HepG2 (cell line): ENCODE measurements around the gene OSBPL8. TPM values are rescaled to one million over a fixed set of nuclear protein-coding genes. Genes with fewer than 3 reads are reported as not detected.

ENCODE experiments used
- HBP1 ChIP-seq: IDR thresholded peaks from 2 replicates; pipeline ENCODE4 v1.6.1; 2016; ENCODE audit warnings: low read depth, control low read depth
- NFYC ChIP-seq: IDR thresholded peaks from 2 replicates; pipeline ENCODE4 v1.6.1; 2016; ENCODE audit warnings: missing genetic modification reagents, missing compliant biosample characterization
- RNF2 ChIP-seq: fragments of 450-650 bp; conservative IDR thresholded peaks from 2 replicates; pipeline ENCODE4 v1.6.1; 2016; ENCODE audit warnings: low read depth
- SAP130 ChIP-seq: IDR thresholded peaks from 2 replicates; pipeline ENCODE4 v1.6.1; 2016; ENCODE audit warnings: low read depth
- TBP ChIP-seq: sonication (generic); formaldehyde crosslinking; IDR thresholded peaks from 2 replicates; pipeline ENCODE4 v1.5.0; 2020; ENCODE audit warnings: missing genetic modification reagents
- TBX2 ChIP-seq: sonication (generic); formaldehyde crosslinking; IDR thresholded peaks from 2 replicates; pipeline ENCODE4 v1.5.0; 2020; ENCODE audit warnings: missing genetic modification reagents, mild to moderate bottlenecking, borderline replicate concordance
- TCF7L2 ChIP-seq: IDR thresholded peaks from 2 replicates; pipeline ENCODE4 v1.6.1; 2011; ENCODE audit warnings: mild to moderate bottlenecking, low read depth, low read length, moderate library complexity
- TFE3 ChIP-seq: IDR thresholded peaks from 2 replicates; pipeline ENCODE4 v1.6.1; 2016
- XBP1 ChIP-seq: sonication (generic); formaldehyde crosslinking; IDR thresholded peaks from 2 replicates; pipeline ENCODE4 v1.5.0; 2020; ENCODE audit warnings: missing genetic modification reagents
- ZMAT3 ChIP-seq: sonication (generic); formaldehyde crosslinking; conservative IDR thresholded peaks from 2 replicates; pipeline ENCODE4 v1.7.0; 2021; ENCODE audit warnings: missing genetic modification reagents
- ZNF143 ChIP-seq: sonication (generic); formaldehyde crosslinking; IDR thresholded peaks from 2 replicates; pipeline ENCODE4 v1.4.0; 2020; ENCODE audit warnings: missing genetic modification reagents
- ZNF510 ChIP-seq: sonication (generic); formaldehyde crosslinking; IDR thresholded peaks from 2 replicates; pipeline ENCODE4 v1.4.0; 2020; ENCODE audit warnings: low read depth, mild to moderate bottlenecking, missing genetic modification reagents
- ZNF547 ChIP-seq: sonication (generic); formaldehyde crosslinking; IDR thresholded peaks from 2 replicates; pipeline ENCODE4 v1.5.1; 2020; ENCODE audit warnings: mild to moderate bottlenecking, missing genetic modification reagents
- ZNF574 ChIP-seq: sonication (generic); formaldehyde crosslinking; IDR thresholded peaks from 2 replicates; pipeline ENCODE4 v1.4.0; 2020; ENCODE audit warnings: missing genetic modification reagents
- ZNF782 ChIP-seq: sonication (generic); formaldehyde crosslinking; IDR thresholded peaks from 2 replicates; pipeline ENCODE4 v1.4.0; 2020; ENCODE audit warnings: missing genetic modification reagents, mild to moderate bottlenecking, borderline replicate concordance
- polyA plus RNA-seq, 8 experiments: library from polyadenylated mRNA; depleted of rRNA in 3 of 8; stranded (reverse) in 7 of 8; unstranded in 1 of 8; fragments of >200 nt; fragmentation: Illumina TruSeq in 4 of 8; extraction: Trizol in 4 of 8; gene quantifications; 2 replicates each; pipeline versions ENCODE4 v1.2.1 to v1.2.3, GENCODE V29; 2011 to 2016; ENCODE audit warnings: low read depth in 4 of 8, missing spikeins in 1 of 8, mixed read lengths in 1 of 8; ENCODE audit not compliant: insufficient read depth in 1 of 8
- total RNA-seq, 5 experiments: library from RNA; depleted of rRNA; stranded (reverse); fragments of >200 nt; fragmentation: Illumina TruSeq; extraction: Trizol; gene quantifications; 2 replicates each; pipeline ENCODE4 v1.2.3, GENCODE V29; 2016; ENCODE audit warnings: low read depth in 1 of 5
- TF ChIP-seq, protein P1 (sequence below): sonication (generic); formaldehyde crosslinking; IDR thresholded peaks from 2 replicates; pipeline ENCODE4 v1.4.0; 2020; ENCODE audit warnings: missing genetic modification reagents, borderline replicate concordance
- TF ChIP-seq, protein P2 (sequence below): sonication (generic); formaldehyde crosslinking; IDR thresholded peaks from 2 replicates; pipeline ENCODE4 v1.4.0; 2020; ENCODE audit warnings: missing genetic modification reagents

Gene OSBPL8
- total and polyA plus RNA-seq, 2 of the 13 experiments (the other 11 are each of a cell fraction or from before 2014, with no cell fraction given): 11.0 to 33.9 TPM

- TF ChIP-seq ZNF574 (CRISPR knock-in tag): peak; percentile 86
- TF ChIP-seq, protein P1, sequence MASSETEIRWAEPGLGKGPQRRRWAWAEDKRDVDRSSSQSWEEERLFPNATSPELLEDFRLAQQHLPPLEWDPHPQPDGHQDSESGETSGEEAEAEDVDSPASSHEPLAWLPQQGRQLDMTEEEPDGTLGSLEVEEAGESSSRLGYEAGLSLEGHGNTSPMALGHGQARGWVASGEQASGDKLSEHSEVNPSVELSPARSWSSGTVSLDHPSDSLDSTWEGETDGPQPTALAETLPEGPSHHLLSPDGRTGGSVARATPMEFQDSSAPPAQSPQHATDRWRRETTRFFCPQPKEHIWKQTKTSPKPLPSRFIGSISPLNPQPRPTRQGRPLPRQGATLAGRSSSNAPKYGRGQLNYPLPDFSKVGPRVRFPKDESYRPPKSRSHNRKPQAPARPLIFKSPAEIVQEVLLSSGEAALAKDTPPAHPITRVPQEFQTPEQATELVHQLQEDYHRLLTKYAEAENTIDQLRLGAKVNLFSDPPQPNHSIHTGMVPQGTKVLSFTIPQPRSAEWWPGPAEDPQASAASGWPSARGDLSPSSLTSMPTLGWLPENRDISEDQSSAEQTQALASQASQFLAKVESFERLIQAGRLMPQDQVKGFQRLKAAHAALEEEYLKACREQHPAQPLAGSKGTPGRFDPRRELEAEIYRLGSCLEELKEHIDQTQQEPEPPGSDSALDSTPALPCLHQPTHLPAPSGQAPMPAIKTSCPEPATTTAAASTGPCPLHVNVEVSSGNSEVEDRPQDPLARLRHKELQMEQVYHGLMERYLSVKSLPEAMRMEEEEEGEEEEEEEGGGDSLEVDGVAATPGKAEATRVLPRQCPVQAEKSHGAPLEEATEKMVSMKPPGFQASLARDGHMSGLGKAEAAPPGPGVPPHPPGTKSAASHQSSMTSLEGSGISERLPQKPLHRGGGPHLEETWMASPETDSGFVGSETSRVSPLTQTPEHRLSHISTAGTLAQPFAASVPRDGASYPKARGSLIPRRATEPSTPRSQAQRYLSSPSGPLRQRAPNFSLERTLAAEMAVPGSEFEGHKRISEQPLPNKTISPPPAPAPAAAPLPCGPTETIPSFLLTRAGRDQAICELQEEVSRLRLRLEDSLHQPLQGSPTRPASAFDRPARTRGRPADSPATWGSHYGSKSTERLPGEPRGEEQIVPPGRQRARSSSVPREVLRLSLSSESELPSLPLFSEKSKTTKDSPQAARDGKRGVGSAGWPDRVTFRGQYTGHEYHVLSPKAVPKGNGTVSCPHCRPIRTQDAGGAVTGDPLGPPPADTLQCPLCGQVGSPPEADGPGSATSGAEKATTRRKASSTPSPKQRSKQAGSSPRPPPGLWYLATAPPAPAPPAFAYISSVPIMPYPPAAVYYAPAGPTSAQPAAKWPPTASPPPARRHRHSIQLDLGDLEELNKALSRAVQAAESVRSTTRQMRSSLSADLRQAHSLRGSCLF (CRISPR knock-in tag): peak; percentile 39
- TF ChIP-seq TBP: no peak
- no peak for TF ChIP-seq TCF7L2
- TF ChIP-seq ZNF143: 0 out of 2 replicates have a peak, but pooled peaks have one; percentile 28
- TF ChIP-seq ZNF782 (CRISPR knock-in tag): peak; percentile 91; the same call in 1 of the 2 replicates
- TF ChIP-seq ZMAT3 (CRISPR knock-in tag): peak; percentile 96
- no peak; the same call in none of the 2 replicates for TF ChIP-seq ZNF547 (CRISPR knock-in tag)
- TF ChIP-seq XBP1 (CRISPR knock-in tag): no peak
- TF ChIP-seq NFYC (CRISPR knock-in tag): peak; percentile 41
- TF ChIP-seq, protein P2, sequence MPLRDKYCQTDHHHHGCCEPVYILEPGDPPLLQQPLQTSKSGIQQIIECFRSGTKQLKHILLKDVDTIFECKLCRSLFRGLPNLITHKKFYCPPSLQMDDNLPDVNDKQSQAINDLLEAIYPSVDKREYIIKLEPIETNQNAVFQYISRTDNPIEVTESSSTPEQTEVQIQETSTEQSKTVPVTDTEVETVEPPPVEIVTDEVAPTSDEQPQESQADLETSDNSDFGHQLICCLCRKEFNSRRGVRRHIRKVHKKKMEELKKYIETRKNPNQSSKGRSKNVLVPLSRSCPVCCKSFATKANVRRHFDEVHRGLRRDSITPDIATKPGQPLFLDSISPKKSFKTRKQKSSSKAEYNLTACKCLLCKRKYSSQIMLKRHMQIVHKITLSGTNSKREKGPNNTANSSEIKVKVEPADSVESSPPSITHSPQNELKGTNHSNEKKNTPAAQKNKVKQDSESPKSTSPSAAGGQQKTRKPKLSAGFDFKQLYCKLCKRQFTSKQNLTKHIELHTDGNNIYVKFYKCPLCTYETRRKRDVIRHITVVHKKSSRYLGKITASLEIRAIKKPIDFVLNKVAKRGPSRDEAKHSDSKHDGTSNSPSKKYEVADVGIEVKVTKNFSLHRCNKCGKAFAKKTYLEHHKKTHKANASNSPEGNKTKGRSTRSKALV (CRISPR knock-in tag): 0 out of 2 replicates have a peak, but pooled peaks have one; percentile 71
- peak; percentile 86 for TF ChIP-seq RNF2
- TF ChIP-seq TBX2 (CRISPR knock-in tag): peak; percentile 86
- TF ChIP-seq SAP130 (CRISPR knock-in tag): peak; percentile 88
- peak; percentile 68; the same call in 1 of the 2 replicates for TF ChIP-seq HBP1 (CRISPR knock-in tag)
- peak; percentile 94 for TF ChIP-seq TFE3
- TF ChIP-seq ZNF510 (CRISPR knock-in tag): peak; percentile 75; the same call in 1 of the 2 replicates
These were observed at the start of gene OSBPL8 (continued) for GRCh38 chr12:76559400-76560085.
